ENCODE data around the gene JAKMIP3.

The JAKMIP3 gene

GRCh38 chr10:132110111-132110521, 44.4 kb downstream of the JAKMIP3 start:
- DNase-seq (ENCODE audit: low spot score), result no peak

DNA sequence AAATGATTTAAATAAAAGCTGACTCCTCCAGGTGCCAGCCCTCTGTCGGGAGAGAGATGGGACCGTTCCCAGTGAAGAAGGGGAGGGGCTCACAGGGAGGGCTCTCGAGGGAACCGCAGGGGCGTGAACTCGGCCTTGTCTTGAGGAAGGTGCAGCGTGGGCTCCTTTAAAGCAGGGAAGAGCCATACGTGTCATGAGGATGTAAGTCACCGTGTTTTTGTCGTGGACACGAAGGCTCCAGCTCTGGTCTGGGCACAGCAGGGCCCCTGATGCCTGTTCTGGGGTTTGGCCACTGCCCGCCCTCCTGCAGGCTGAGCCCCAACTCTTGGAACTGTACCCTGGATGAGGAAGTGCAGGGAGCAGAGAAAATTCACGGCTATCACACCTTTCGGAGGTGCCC, 45.0 kb downstream of the JAKMIP3 start:
- no peak for DNase-seq (ENCODE audit: low spot score)

DNA sequence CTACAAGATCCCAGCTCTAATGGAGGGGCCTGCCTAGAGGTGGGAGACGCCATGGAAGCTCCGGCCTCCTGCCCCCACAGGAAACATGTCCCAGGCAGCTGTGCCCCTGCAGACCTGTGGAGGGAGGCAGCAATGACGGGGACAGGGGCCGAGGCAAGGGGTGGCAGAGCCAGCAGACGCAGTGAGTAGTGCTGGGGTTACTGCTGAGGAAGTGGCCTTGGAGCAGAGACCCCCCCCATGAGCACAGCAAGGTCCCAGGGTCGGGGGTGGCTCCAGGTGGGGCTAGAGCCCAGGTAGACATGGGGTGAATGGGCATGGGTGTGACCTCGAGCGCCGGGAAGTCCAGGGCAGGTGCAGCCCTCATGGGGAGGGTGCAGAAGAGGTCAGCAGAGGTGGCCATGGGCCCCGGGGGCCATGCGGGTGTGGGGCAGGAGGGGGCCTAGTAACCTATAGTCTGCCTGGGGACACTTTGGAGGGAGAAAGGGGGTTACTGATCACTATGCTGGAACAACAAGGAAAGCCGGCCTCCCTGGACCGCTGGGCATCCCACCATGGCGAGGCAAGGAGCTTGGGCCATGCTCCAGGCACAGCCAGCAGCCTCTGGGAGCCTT, 45.5 kb downstream of the JAKMIP3 start:
- DNase-seq (ENCODE audit: low spot score), result no peak

DNA sequence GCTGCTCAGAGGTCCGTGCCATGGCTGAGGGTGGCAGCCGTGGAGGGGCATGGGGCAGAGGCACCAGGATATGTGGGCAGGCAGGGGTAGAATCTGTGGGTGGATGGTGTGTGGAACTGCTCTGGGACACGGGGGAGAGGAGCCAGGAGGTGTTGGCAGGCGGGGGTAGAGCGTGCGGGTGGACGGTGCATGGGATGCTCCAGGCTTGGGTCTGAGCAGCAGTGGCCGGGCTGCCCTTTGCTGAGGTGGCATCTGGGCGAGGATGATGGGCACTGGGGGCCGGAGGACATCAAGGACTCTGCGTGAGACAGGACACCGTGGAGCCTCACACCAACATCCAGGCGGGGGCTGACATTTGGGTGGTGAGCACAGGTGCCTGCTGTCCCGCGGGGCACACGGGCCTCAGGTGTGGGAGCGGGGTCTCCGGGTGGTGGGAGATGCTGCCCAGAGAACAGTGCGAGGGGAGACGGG, 46.2 kb downstream of the JAKMIP3 start:
- DNase-seq (ENCODE audit: low spot score), result no peak

- DNase-seq (ENCODE audit: low spot score), result no peak
Observed at GRCh38 chr10:132112611-132113010, 46.9 kb downstream of the JAKMIP3 start.

GRCh38 chr10:132113206-132113605, 47.5 kb downstream of the JAKMIP3 start:
- no peak for DNase-seq (ENCODE audit: low spot score)

GRCh38 chr10:132113766-132114365, 48.1 kb downstream of the JAKMIP3 start:
- DNase-seq (ENCODE audit: low spot score), result no peak

- DNase-seq (ENCODE audit: low spot score), result no peak
Observed at GRCh38 chr10:132114953-132115520, 49.3 kb downstream of the JAKMIP3 start.
